Measurements from ENCODE around the gene HOOK2.
A peak's percentile ranks its signal among the peaks of the same experiment; 100 is the strongest.

The HOOK2 gene

DNA sequence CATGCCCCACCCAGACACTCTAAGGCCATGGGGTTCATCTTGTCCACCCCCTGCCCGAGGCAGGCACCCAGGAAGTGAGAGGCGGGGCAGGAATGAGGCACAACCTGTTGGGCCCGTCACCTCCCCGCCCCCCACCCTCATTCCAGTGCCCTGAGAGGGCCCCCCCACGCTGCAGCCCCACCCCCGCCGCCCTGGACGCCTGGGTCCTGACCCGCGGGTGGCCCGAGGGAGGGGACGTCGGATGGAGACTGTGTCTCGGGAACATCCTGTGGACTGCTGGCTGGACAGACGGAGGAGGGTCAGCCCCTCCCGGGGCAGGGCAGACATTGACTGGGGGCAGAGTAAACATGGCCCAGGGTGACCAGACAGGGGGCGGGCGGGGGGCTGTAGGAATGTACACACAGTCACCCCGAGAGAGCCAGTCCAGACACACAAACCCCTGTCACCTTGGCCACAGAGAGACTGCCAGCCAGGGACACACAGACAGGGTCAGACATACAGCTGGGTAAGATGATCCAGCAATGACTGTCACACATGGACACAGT lies 8.6 kb upstream of the HOOK2 start:
- no peak for TF ChIP-seq EZH2phosphoT487 (IDR thresholded peaks at IDR 0.05; ENCODE audit: borderline replicate concordance, low read length)
- TF ChIP-seq, protein P1, sequence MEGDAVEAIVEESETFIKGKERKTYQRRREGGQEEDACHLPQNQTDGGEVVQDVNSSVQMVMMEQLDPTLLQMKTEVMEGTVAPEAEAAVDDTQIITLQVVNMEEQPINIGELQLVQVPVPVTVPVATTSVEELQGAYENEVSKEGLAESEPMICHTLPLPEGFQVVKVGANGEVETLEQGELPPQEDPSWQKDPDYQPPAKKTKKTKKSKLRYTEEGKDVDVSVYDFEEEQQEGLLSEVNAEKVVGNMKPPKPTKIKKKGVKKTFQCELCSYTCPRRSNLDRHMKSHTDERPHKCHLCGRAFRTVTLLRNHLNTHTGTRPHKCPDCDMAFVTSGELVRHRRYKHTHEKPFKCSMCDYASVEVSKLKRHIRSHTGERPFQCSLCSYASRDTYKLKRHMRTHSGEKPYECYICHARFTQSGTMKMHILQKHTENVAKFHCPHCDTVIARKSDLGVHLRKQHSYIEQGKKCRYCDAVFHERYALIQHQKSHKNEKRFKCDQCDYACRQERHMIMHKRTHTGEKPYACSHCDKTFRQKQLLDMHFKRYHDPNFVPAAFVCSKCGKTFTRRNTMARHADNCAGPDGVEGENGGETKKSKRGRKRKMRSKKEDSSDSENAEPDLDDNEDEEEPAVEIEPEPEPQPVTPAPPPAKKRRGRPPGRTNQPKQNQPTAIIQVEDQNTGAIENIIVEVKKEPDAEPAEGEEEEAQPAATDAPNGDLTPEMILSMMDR (IDR thresholded peaks at IDR 0.05; ENCODE audit: low read depth, low read length, poor library complexity, severe bottlenecking) = no peak
- Histone ChIP-seq H3K36me3 (ENCODE audit: control insufficient read depth, low read length) (no peaks in the 10 kb centered on the region), H3F3A (ENCODE audit: control insufficient read depth, insufficient read depth) (peaks cover 45% of the 10 kb centered on the region), H3K4me1 (ENCODE audit: control insufficient read depth, low read length) (peaks cover 83% of the 10 kb centered on the region), H3K27me3 (ENCODE audit: control insufficient read depth, low read length) (no peaks in the 10 kb centered on the region), H4K20me1 (ENCODE audit: control insufficient read depth, insufficient read depth, low read depth, low read length) (no peaks in the 10 kb centered on the region), H3K9me3 (ENCODE audit: control insufficient read depth, insufficient read depth, low read length) (no peaks in the 10 kb centered on the region), H3K4me3 (ENCODE audit: low read length) (peak overlapping the region; percentile 77), H3K79me2 (ENCODE audit: control insufficient read depth, low read length) (0 out of 2 replicates have a peak, but pooled peaks cover under 1% of the 10 kb centered on the region), H3K4me2 (ENCODE audit: low read length) (peak overlapping the region; percentile 93), H3K27ac (ENCODE audit: low read depth, low read length) (peak overlapping the region; percentile 75), H3K9me2 (replicated peaks; ENCODE audit: control insufficient read depth, low read length) (no peaks in the 10 kb centered on the region)

DNA sequence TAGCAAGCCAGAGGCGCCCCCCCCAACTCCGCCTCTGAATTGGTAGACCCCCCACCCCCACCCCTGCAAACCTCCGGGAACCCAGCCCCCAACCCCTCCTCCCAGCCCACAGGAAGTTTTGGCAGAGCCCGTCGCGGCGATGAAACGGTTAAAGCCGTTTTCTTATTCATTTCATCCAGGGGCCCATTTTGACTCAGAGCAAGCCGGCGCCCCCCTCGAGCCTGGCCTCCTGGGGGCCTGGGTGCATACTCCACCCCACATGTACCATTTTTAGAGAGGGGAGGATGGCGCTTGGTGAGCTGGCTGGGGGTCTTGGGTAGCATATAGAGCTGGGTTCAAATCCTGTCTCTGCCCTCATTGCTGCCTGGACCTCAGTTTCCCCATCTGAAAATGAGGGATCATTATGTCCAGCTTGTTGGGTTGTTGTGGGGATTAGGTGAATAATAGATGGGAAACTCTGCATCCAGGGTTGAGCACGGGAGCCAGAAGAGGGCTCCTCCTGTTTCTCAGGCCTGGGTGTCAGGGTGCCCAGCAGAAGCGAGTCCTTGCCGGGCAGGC lies 8.0 kb upstream of the HOOK2 start:
- Histone ChIP-seq H3K27me3 (ENCODE audit: control insufficient read depth, low read length) (no peaks in the 10 kb centered on the region), H3K4me1 (ENCODE audit: control insufficient read depth, low read length) (peaks cover 83% of the 10 kb centered on the region), H3K9me3 (ENCODE audit: control insufficient read depth, insufficient read depth, low read length) (no peaks in the 10 kb centered on the region), H3K79me2 (ENCODE audit: control insufficient read depth, low read length) (no peaks in the 10 kb centered on the region), H4K20me1 (ENCODE audit: control insufficient read depth, insufficient read depth, low read depth, low read length) (no peaks in the 10 kb centered on the region), H3F3A (ENCODE audit: control insufficient read depth, insufficient read depth) (peaks cover 40% of the 10 kb centered on the region), H3K9me2 (replicated peaks; ENCODE audit: control insufficient read depth, low read length) (no peaks in the 10 kb centered on the region), H3K27ac (ENCODE audit: low read depth, low read length) (peak overlapping the region; percentile 75), H3K4me3 (ENCODE audit: low read length) (peak overlapping the region; percentile 77), H3K4me2 (ENCODE audit: low read length) (peak overlapping the region; percentile 93), H3K36me3 (ENCODE audit: control insufficient read depth, low read length) (no peaks in the 10 kb centered on the region)
- TF ChIP-seq, protein P1 (IDR thresholded peaks at IDR 0.05; ENCODE audit: low read depth, low read length, poor library complexity, severe bottlenecking) = no peak
- no peak for TF ChIP-seq EZH2phosphoT487 (IDR thresholded peaks at IDR 0.05; ENCODE audit: borderline replicate concordance, low read length)

- H3K9me2 ChIP-seq (replicated peaks; ENCODE audit: control insufficient read depth, low read length) = no peaks in the 10 kb centered on the region
- peaks cover 83% of the 10 kb centered on the region for H3K4me1 ChIP-seq (ENCODE audit: control insufficient read depth, low read length)
- peaks cover 35% of the 10 kb centered on the region for H3F3A ChIP-seq (ENCODE audit: control insufficient read depth, insufficient read depth)
- TF ChIP-seq, protein P1 (IDR thresholded peaks at IDR 0.05; ENCODE audit: low read depth, low read length, poor library complexity, severe bottlenecking) = peak; percentile 28
- no peak for TF ChIP-seq EZH2phosphoT487 (IDR thresholded peaks at IDR 0.05; ENCODE audit: borderline replicate concordance, low read length)
- H3K9me3 ChIP-seq (ENCODE audit: control insufficient read depth, insufficient read depth, low read length) = no peaks in the 10 kb centered on the region
- no peaks in the 10 kb centered on the region for H3K79me2 ChIP-seq (ENCODE audit: control insufficient read depth, low read length)
- H3K4me3 ChIP-seq (ENCODE audit: low read length) = peak overlapping the region; percentile 77
- H3K36me3 ChIP-seq (ENCODE audit: control insufficient read depth, low read length) = no peaks in the 10 kb centered on the region
- H4K20me1 ChIP-seq (ENCODE audit: control insufficient read depth, insufficient read depth, low read depth, low read length) = no peaks in the 10 kb centered on the region
- no peaks in the 10 kb centered on the region for H3K27me3 ChIP-seq (ENCODE audit: control insufficient read depth, low read length)
- peak overlapping the region; percentile 93 for H3K4me2 ChIP-seq (ENCODE audit: low read length)
- H3K27ac ChIP-seq (ENCODE audit: low read depth, low read length) = peak overlapping the region; percentile 75
Observed at GRCh38 chr19:12782424-12783290, 7.3 kb upstream of the HOOK2 start.
